GM23338 (cell line): ENCODE results near the gene NDUFAF5.

ENCODE experiments used
- CTCF ChIP-seq, 2 experiments: fragments of 200-600 bp in 1 of 2; sonication (generic) in 1 of 2; conservative IDR thresholded peaks; 2 replicates each; pipeline versions ENCODE4 v1.5.1 to v1.6.1; 2016 to 2017; ENCODE audit warnings: antibody characterized with exemption in 2 of 2, low read depth in 2 of 2, mild to moderate bottlenecking in 2 of 2, moderate library complexity in 1 of 2
- EZH2 ChIP-seq: fragments of 200-600 bp; sonication (generic); IDR thresholded peaks from one replicate; pipeline ENCODE4 v1.8.0; 2017; ENCODE audit warnings: antibody characterized with exemption, mild to moderate bottlenecking, low read depth; ENCODE audit not compliant: unreplicated experiment
- EZH2phosphoT487 ChIP-seq: fragments of 200-600 bp; sonication (generic); IDR thresholded peaks from one replicate; pipeline ENCODE4 v1.8.1; 2018; ENCODE audit warnings: antibody characterized with exemption; ENCODE audit not compliant: unreplicated experiment
- REST ChIP-seq: IDR thresholded peaks from one replicate; pipeline ENCODE4 v1.6.1; 2018; ENCODE audit warnings: antibody characterized with exemption; ENCODE audit not compliant: unreplicated experiment

- TF ChIP-seq CTCF (conservative IDR thresholded peaks at IDR 0.05; ENCODE audit: low read depth in 2 of 2) = no peak
- no peak for TF ChIP-seq EZH2phosphoT487
- no peak for TF ChIP-seq REST
- TF ChIP-seq EZH2 = no peak
These were observed 29.8 kb downstream of the NDUFAF5 start for GRCh38 chr20:13814672-13815071.
